AG09319 (cell line): ENCODE results near the gene PSMB8.
A peak's percentile ranks its signal among the peaks of the same experiment; 100 is the strongest.

Experiments
- DNase-seq: peaks from one replicate; pipeline ENCODE4 v3.0.0-alpha.2; 2010; ENCODE audit warnings: low read depth; ENCODE audit errors: extremely low read depth
- CTCF ChIP-seq: IDR thresholded peaks from 2 replicates; pipeline ENCODE4 v1.5.1; 2011; ENCODE audit warnings: low read depth, mild to moderate bottlenecking, inconsistent platforms, low read length, moderate library complexity

PSMB8 gene

GRCh38 chr6:32840604-32841246, 3.1 kb downstream of the PSMB8 start:
- DNase-seq: no peak
- no peak for TF ChIP-seq CTCF

- DNase-seq: no peak
- no peak for TF ChIP-seq CTCF
These were observed 4.5 kb downstream of the PSMB8 start for GRCh38 chr6:32839356-32839755.

- TF ChIP-seq CTCF: peak; percentile 91
- peak; percentile 72 for DNase-seq
These were observed 5.5 kb downstream of the PSMB8 start, which contains the start of gene TAP2 for GRCh38 chr6:32838114-32838958. TSS of gene TAP2 (minus strand) at chr6:32838739. CDS start at chr6:32838233, 506 bp downstream.

- no peak for DNase-seq
- TF ChIP-seq CTCF: no peak
These were observed 6.2 kb downstream of the PSMB8 start for GRCh38 chr6:32837651-32838113.

GRCh38 chr6:32836873-32837272, 7.0 kb downstream of the PSMB8 start:
- no peak for DNase-seq
- no peak for TF ChIP-seq CTCF

GRCh38 chr6:32835167-32835893, 8.5 kb downstream of the PSMB8 start:
- TF ChIP-seq CTCF: no peak

More at GRCh38 chr6:32835167-32835893, 8.5 kb downstream of the PSMB8 start:
- no peak for DNase-seq
